22Rv1 (cell line): ENCODE results near the gene XCR1.

Experiments used
- H3K27ac ChIP-seq: fragments of 450-650 bp; 2 replicates; pipeline ENCODE4 v1.5.1; 2017
- CTCF ChIP-seq: fragments of 450-650 bp; IDR thresholded peaks from 2 replicates; pipeline ENCODE4 v1.5.1; 2017; ENCODE audit warnings: mild to moderate bottlenecking
- ZFX ChIP-seq: fragments of 450-650 bp; IDR thresholded peaks from 2 replicates; pipeline ENCODE4 v1.6.1; 2017; ENCODE audit warnings: antibody characterized with exemption, borderline replicate concordance

XCR1 gene

GRCh38 chr3:46022909-46023785 is 4.1 kb downstream of the XCR1 start:
- no peak overlapping the region for H3K27ac ChIP-seq
- TF ChIP-seq CTCF (no peak), ZFX (no peak)

GRCh38 chr3:46021516-46021915 is 5.8 kb downstream of the XCR1 start:
- TF ChIP-seq CTCF (no peak), ZFX (no peak)
- no peak overlapping the region for H3K27ac ChIP-seq

- no peak overlapping the region for H3K27ac ChIP-seq
Observed at GRCh38 chr3:46020766-46021510, 6.3 kb downstream of the XCR1 start.

GRCh38 chr3:46019707-46020106 is 7.6 kb downstream of the XCR1 start:
- TF ChIP-seq CTCF (no peak), ZFX (no peak)
- no peak overlapping the region for H3K27ac ChIP-seq

More at GRCh38 chr3:46020766-46021510, 6.3 kb downstream of the XCR1 start:
- no peak for TF ChIP-seq ZFX
- TF ChIP-seq CTCF: no peak

- TF ChIP-seq ZFX (no peak), CTCF (no peak)
- no peak overlapping the region for H3K27ac ChIP-seq
Observed at GRCh38 chr3:46017720-46018119, 9.6 kb downstream of the XCR1 start.

- TF ChIP-seq ZFX (no peak), CTCF (no peak)
- H3K27ac ChIP-seq: no peak overlapping the region
Observed at GRCh38 chr3:46013316-46014094, 13.8 kb downstream of the XCR1 start.
